H1 (cell line): Measurements from ENCODE around the gene PSPN. TPM values are rescaled to one million over a fixed set of nuclear protein-coding genes. Genes with fewer than 3 reads are reported as not detected.

Source experiments
- CTCF ChIA-PET: fragments of 300-600 bp; sonication (Branson Sonifier 250); formaldehyde crosslinking; loops from one replicate; lab custom pipeline; 2021; ENCODE audit not compliant: partially characterized antibody; lab: Charles Lee
- POLR2A ChIA-PET: fragments of 300-600 bp; sonication (Branson Sonifier 250); formaldehyde crosslinking; loops from one replicate; lab custom pipeline; 2021; ENCODE audit warnings: inconsistent platforms; ENCODE audit not compliant: partially characterized antibody; lab: Charles Lee
- DNase-seq, 2 experiments: peaks; one replicate each; pipeline versions ENCODE4 v3.0.0 to v3.0.0-alpha.2; 2010 to 2022; ENCODE audit warnings: low spot score in 2 of 2, low read depth in 1 of 2, mixed read lengths in 1 of 2
- FAIRE-seq: peaks from 2 replicates; lab custom pipeline; 2011; peaks lifted over from hg19 to GRCh38; lab: Jason Lieb, UNC
- H2AFZ ChIP-seq: 2 replicates; pipeline ENCODE4 v1.8.1; 2012; ENCODE audit warnings: low read length, inconsistent platforms
- H2AK5ac ChIP-seq: 2 replicates; pipeline ENCODE4 v1.6.1; 2013; ENCODE audit warnings: low read depth, low read length
- H2BK120ac ChIP-seq: replicated peaks from 2 replicates; pipeline ENCODE3; 2013; ENCODE audit warnings: low read depth, low read length, inconsistent platforms
- H2BK12ac ChIP-seq: 2 replicates; pipeline ENCODE4 v1.6.1; 2013; ENCODE audit warnings: low read depth, low read length
- H2BK15ac ChIP-seq: 2 replicates; pipeline ENCODE4 v1.6.1; 2013; ENCODE audit warnings: low read length
- H2BK20ac ChIP-seq: 2 replicates; pipeline ENCODE4 v1.6.1; 2013; ENCODE audit warnings: low read length
- H2BK5ac ChIP-seq: 2 replicates; pipeline ENCODE4 v1.6.1; 2013; ENCODE audit warnings: low read depth, low read length
- H3K14ac ChIP-seq: 2 replicates; pipeline ENCODE4 v1.6.1; 2013; ENCODE audit warnings: inconsistent platforms; ENCODE audit not compliant: insufficient read length
- H3K18ac ChIP-seq: 2 replicates; pipeline ENCODE4 v1.6.1; 2013; ENCODE audit warnings: low read length; ENCODE audit errors: extremely low read depth
- H3K23ac ChIP-seq: 2 replicates; pipeline ENCODE4 v1.6.1; 2013; ENCODE audit warnings: inconsistent platforms; ENCODE audit not compliant: insufficient read length
- H3K23me2 ChIP-seq: 2 replicates; pipeline ENCODE4 v1.6.1; 2013; ENCODE audit warnings: low read depth, low read length
- H3K27ac ChIP-seq: 2 replicates; pipeline ENCODE4 v1.6.1; 2011; ENCODE audit warnings: low read depth, low read length, inconsistent platforms
- H3K27me3 ChIP-seq, 4 experiments: replicated peaks in 1 of 4; 1 replicate in 1 of 4; 2 replicates in 3 of 4; pipeline versions ENCODE4 v1.6.1 to v1.8.1; 2011 to 2013; ENCODE audit warnings: low read length in 3 of 4, mild to moderate bottlenecking in 3 of 4, inconsistent platforms in 2 of 4, mixed read lengths in 2 of 4, moderate library complexity in 1 of 4; ENCODE audit not compliant: control insufficient read depth in 3 of 4, insufficient read depth in 3 of 4; ENCODE audit errors: extremely low read depth in 1 of 4
- H3K36me3 ChIP-seq, 4 experiments: 2 replicates each; pipeline versions ENCODE4 v1.6.1 to v1.8.1; 2011 to 2013; ENCODE audit warnings: mild to moderate bottlenecking in 4 of 4, low read length in 3 of 4, moderate library complexity in 2 of 4, control low read depth in 1 of 4, inconsistent platforms in 1 of 4; ENCODE audit not compliant: insufficient read depth in 4 of 4, control insufficient read depth in 2 of 4
- H3K4ac ChIP-seq: replicated peaks from 2 replicates; pipeline ENCODE3; 2013; ENCODE audit warnings: low read length, low read depth, mixed read lengths, inconsistent platforms; ENCODE audit not compliant: insufficient read length
- H3K4me1 ChIP-seq, 4 experiments: replicated peaks in 1 of 4; 1 replicate in 1 of 4; 2 replicates in 3 of 4; pipeline versions ENCODE4 v1.6.1 to v1.8.1; 2011 to 2013; ENCODE audit warnings: low read length in 3 of 4, inconsistent platforms in 2 of 4, mixed read lengths in 1 of 4; ENCODE audit not compliant: insufficient read depth in 4 of 4, control insufficient read depth in 3 of 4
- H3K4me2 ChIP-seq, 2 experiments: 2 replicates each; pipeline versions ENCODE4 v1.6.1 to v1.8.1; 2011 to 2013; ENCODE audit warnings: low read depth in 2 of 2, low read length in 2 of 2, control low read depth in 1 of 2, inconsistent platforms in 1 of 2, mild to moderate bottlenecking in 1 of 2; ENCODE audit not compliant: insufficient read depth in 1 of 2
- H3K4me3 ChIP-seq, 4 experiments: fragments of 200-600, 300-600 bp in 1 of 4; sonication (generic), shearing (Covaris generic), sonication (Bioruptor Twin) in 1 of 4; 2 replicates each; pipeline versions ENCODE4 v1.5.1 to v1.8.1; 2011 to 2016; ENCODE audit warnings: low read length in 4 of 4, low read depth in 3 of 4, control low read depth in 2 of 4, inconsistent platforms in 2 of 4, mild to moderate bottlenecking in 2 of 4, mixed read lengths in 1 of 4, moderate library complexity in 1 of 4; ENCODE audit not compliant: insufficient read depth in 2 of 4; ENCODE audit errors: extremely low read depth in 1 of 4
- H3K56ac ChIP-seq: replicated peaks from 2 replicates; pipeline ENCODE3; 2013; ENCODE audit warnings: low read depth, mild to moderate bottlenecking, mixed read lengths, low read length, inconsistent platforms; ENCODE audit not compliant: insufficient read length
- H3K79me1 ChIP-seq: 2 replicates; pipeline ENCODE4 v1.6.1; 2013; ENCODE audit warnings: low read depth, low read length, control low read depth
- H3K79me2 ChIP-seq, 2 experiments: 2 replicates each; pipeline versions ENCODE4 v1.6.1 to v1.8.1; 2012 to 2013; ENCODE audit warnings: low read length in 2 of 2, mild to moderate bottlenecking in 2 of 2, inconsistent platforms in 1 of 2; ENCODE audit not compliant: insufficient read depth in 2 of 2, control insufficient read depth in 1 of 2
- H3K9ac ChIP-seq, 4 experiments: replicated peaks in 1 of 4; 1 replicate in 1 of 4; 2 replicates in 3 of 4; pipeline versions ENCODE4 v1.6.1 to v1.8.1; 2011 to 2013; ENCODE audit warnings: low read depth in 3 of 4, low read length in 3 of 4, control low read depth in 2 of 4, mild to moderate bottlenecking in 2 of 4, moderate library complexity in 2 of 4, inconsistent platforms in 1 of 4; ENCODE audit errors: extremely low read depth in 1 of 4
- H3K9me3 ChIP-seq, 2 experiments: 2 replicates each; pipeline versions ENCODE4 v1.6.1 to v1.8.1; 2012 to 2013; ENCODE audit warnings: mild to moderate bottlenecking in 2 of 2, moderate library complexity in 2 of 2, control low read depth in 1 of 2, inconsistent platforms in 1 of 2, low read depth in 1 of 2, low read length in 1 of 2, mixed read lengths in 1 of 2; ENCODE audit not compliant: insufficient read depth in 2 of 2
- H4K20me1 ChIP-seq, 2 experiments: replicated peaks in 1 of 2; 2 replicates each; pipeline versions ENCODE3 to v1.8.1; 2011 to 2013; ENCODE audit warnings: inconsistent platforms in 2 of 2, low read length in 2 of 2, mild to moderate bottlenecking in 1 of 2; ENCODE audit not compliant: insufficient read depth in 2 of 2, control insufficient read depth in 1 of 2
- H4K5ac ChIP-seq: 2 replicates; pipeline ENCODE4 v1.6.1; 2013; ENCODE audit warnings: low read length, low read depth, mixed read lengths, inconsistent platforms; ENCODE audit not compliant: insufficient read length
- H4K8ac ChIP-seq: 2 replicates; pipeline ENCODE4 v1.8.0; 2013; ENCODE audit warnings: mild to moderate bottlenecking, moderate library complexity, low read length, inconsistent platforms; ENCODE audit not compliant: insufficient read depth; ENCODE audit errors: extremely low read depth
- H4K91ac ChIP-seq: replicated peaks from 2 replicates; pipeline ENCODE3; 2013; ENCODE audit warnings: low read length, mixed read lengths, inconsistent platforms; ENCODE audit not compliant: insufficient read length
- NANOG ChIP-seq: IDR thresholded peaks from 2 replicates; pipeline ENCODE4 v1.6.1; 2011; ENCODE audit warnings: low read length, low read depth, mild to moderate bottlenecking, inconsistent platforms; ENCODE audit not compliant: insufficient read depth, poor library complexity, severe bottlenecking
- WGBS, 2 experiments: shearing (Covaris generic) in 1 of 2; methylation state at CpG; one replicate each; pipeline versions ENCODE4 v1.1.6 to v1.1.7; 2013 to 2015; ENCODE audit warnings: low lambda C conversion rate in 2 of 2, mixed read lengths in 2 of 2, inconsistent platforms in 1 of 2, low coverage in 1 of 2, missing lambda C conversion rate in 1 of 2; ENCODE audit not compliant: insufficient replicate concordance in 2 of 2, insufficient coverage in 1 of 2, insufficient read length in 1 of 2; ENCODE audit errors: extremely low coverage in 1 of 2, missing lambda C conversion rate in 1 of 2; 5-methylcytosine and 5-hydroxymethylcytosine counted together
- polyA plus RNA-seq, 7 experiments: library from polyadenylated mRNA; depleted of rRNA in 3 of 7; stranded (reverse) in 5 of 7; unstranded in 2 of 7; fragments of >200 nt in 5 of 7; fragments of 200-250 nt in 2 of 7; gene quantifications; 1 replicate in 5 of 7; 2 replicates in 1 of 7; 4 replicates in 1 of 7; pipeline versions ENCODE4 v1.2.1 to v1.2.3, GENCODE V29; 2011 to 2013; ENCODE audit warnings: missing spikeins in 2 of 7, mixed read lengths in 2 of 7
- total RNA-seq: library from RNA; stranded (reverse); fragmentation: NEBNext Ultra II Directional; extraction: Animal tissue kit (Norgen Biotek cat#: 25700); gene quantifications from 2 replicates; pipeline ENCODE4 v1.2.1, GENCODE V29; 2021

Gene PSPN
- total and polyA plus RNA-seq, 2 of the 8 experiments (the other 6 are each of a cell fraction or from before 2014, with no cell fraction given) = 1.0 to 2.1 TPM

DNA sequence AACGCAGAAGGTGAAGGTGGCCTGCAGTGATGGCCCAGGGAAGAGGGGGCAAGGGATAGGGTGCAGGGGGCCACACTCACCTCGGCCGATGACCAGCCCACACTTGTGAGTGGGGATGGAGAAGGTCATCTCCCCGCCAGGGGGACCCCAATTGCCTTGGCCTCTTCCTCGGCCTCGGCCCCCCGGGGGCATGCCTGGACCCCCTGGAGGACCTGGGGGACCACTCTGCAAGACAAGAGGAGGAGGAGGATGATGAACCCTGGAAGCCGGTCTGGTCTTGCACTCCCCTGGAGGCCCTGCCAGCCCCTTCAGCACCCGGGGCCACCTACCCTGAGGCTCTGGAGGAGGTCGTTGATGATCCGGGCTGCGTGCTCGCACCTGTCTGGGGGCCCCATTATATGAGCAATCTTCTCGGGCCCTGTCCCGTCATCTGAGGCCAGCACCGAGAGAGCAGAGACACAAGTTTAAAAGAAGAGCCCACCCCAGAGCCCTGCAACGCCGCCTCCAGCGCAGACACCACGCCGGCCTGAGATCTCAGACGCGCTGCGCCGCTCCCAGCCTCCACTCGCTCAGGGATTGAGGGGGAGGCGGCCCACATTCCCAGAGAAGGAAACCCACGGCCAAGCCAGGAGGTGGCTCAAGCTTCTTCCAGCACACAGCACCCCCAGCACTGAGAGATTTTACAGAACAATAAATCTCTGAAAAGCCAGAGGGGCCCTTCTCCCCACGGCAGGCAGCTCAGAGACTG lies 41.1 kb upstream of the PSPN start:
- no peak overlapping the region for H3K9ac ChIP-seq
- H3K9me3 ChIP-seq = no peaks in the 10 kb centered on the region
- H4K20me1 ChIP-seq = peaks cover 33 to 60% of the 10 kb centered on the region in 2 experiments
- FAIRE-seq = no peak
- ChIA-PET POLR2A (interaction anchor here (1.0 to 1.3 kb wide), 5 partner anchors 37 to 208 kb away, joined by 3 to 5 read pairs (median 3); partner anchors contain the start of gene CRB3), CTCF (interaction anchor here (1.0 to 1.4 kb wide), 3 partner anchors 8 to 37 kb away, joined by 3 to 5 read pairs (median 4); no protein-coding TSS in a partner anchor)
- H3K4me3 ChIP-seq = no peak overlapping the region
- no peak overlapping the region for H4K91ac ChIP-seq
- no peak overlapping the region for H4K5ac ChIP-seq
- H2AFZ ChIP-seq = no peak overlapping the region
- H3K27ac ChIP-seq = no peak overlapping the region
- 93% methylated on average over 27 of the region's 29 CpGs; no CpG with 5 or more reads in 1 of the 2 experiments for WGBS, 2 experiments
- DNase-seq = no peak
- no peak overlapping the region for H3K4ac ChIP-seq
- H3K4me1 ChIP-seq = peaks cover 0 to 12% (median 6%) of the 10 kb centered on the region in 4 experiments; a peak in 6 of 7 replicates
- no peak overlapping the region for H2AK5ac ChIP-seq
- H3K4me2 ChIP-seq = no peak overlapping the region
- H2BK20ac ChIP-seq = no peak overlapping the region
- H2BK120ac ChIP-seq = no peak overlapping the region
- no peak overlapping the region for H3K14ac ChIP-seq
- H3K79me2 ChIP-seq = peaks cover 11 to 45% of the 10 kb centered on the region in 2 experiments
- no peaks in the 10 kb centered on the region for H3K23me2 ChIP-seq
- H3K56ac ChIP-seq = no peak overlapping the region
- H3K36me3 ChIP-seq = peaks cover 51 to 86% (median 73%) of the 10 kb centered on the region in 4 experiments
- H3K18ac ChIP-seq = no peak overlapping the region
- no peak overlapping the region for H4K8ac ChIP-seq
- no peak overlapping the region for H2BK5ac ChIP-seq
- H3K27me3 ChIP-seq = no peaks in the 10 kb centered on the region
- no peak overlapping the region for H2BK12ac ChIP-seq
- H3K79me1 ChIP-seq = peaks cover 20% of the 10 kb centered on the region
- no peak overlapping the region for H3K23ac ChIP-seq
- H2BK15ac ChIP-seq = no peak overlapping the region
- TF ChIP-seq NANOG = no peak
